HEK293 (cell line): ENCODE measurements around the gene PI16.

Experiments
- CTCF ChIA-PET: fragments of 350-600 bp; formaldehyde crosslinking; extraction: SDS; loops from one replicate; lab custom pipeline; 2021; ENCODE audit warnings: antibody characterized with exemption; lab: Yijun Ruan, JAX
- POLR2A ChIA-PET: fragments of 300-600 bp; formaldehyde crosslinking; extraction: SDS; loops from one replicate; lab custom pipeline; 2020; ENCODE audit warnings: antibody characterized with exemption, inconsistent platforms; lab: Yijun Ruan, JAX
- H3K27ac ChIP-seq: fragments of 200-500 bp; sonication (Bioruptor generic); 2 replicates; pipeline ENCODE4 v1.5.1; 2014; ENCODE audit warnings: low read depth, low read length, control low read depth, inconsistent platforms; ENCODE audit errors: extremely low read depth
- H3K36me3 ChIP-seq, 2 experiments: fragments of 200-500 bp in 1 of 2; sonication (Bioruptor generic) in 1 of 2; 1 replicate in 1 of 2; 2 replicates in 1 of 2; pipeline ENCODE4 v1.5.1; 2014 to 2017; ENCODE audit warnings: inconsistent platforms in 2 of 2, low read length in 2 of 2; ENCODE audit not compliant: control insufficient read depth in 2 of 2, insufficient read depth in 1 of 2
- H3K4me1 ChIP-seq: fragments of 200-500 bp; sonication (Bioruptor generic); 2 replicates; pipeline ENCODE4 v1.5.1; 2014; ENCODE audit warnings: mild to moderate bottlenecking, low read length, inconsistent platforms; ENCODE audit not compliant: control insufficient read depth, insufficient read depth
- H3K4me3 ChIP-seq: 2 replicates; pipeline ENCODE4 v1.5.1; 2011; ENCODE audit warnings: low read depth, mild to moderate bottlenecking, control low read depth, low read length, moderate library complexity
- H3K9me3 ChIP-seq: fragments of 200-500 bp; sonication (Bioruptor generic); 2 replicates; pipeline ENCODE4 v1.5.1; 2014; ENCODE audit warnings: low read depth, low read length, inconsistent platforms; ENCODE audit not compliant: control insufficient read depth, insufficient read depth
- BCL11B ChIP-seq: fragments of 450-650 bp; formaldehyde crosslinking; IDR thresholded peaks from 2 replicates; pipeline ENCODE4 v1.5.1; 2016; ENCODE audit warnings: low read depth, missing biosample characterization, missing genetic modification characterization
- EGR2 ChIP-seq: fragments of 450-650 bp; formaldehyde crosslinking; IDR thresholded peaks from 2 replicates; pipeline ENCODE4 v1.5.1; 2016; ENCODE audit warnings: low read depth, missing biosample characterization, missing genetic modification characterization
- GFI1B ChIP-seq: fragments of 450-650 bp; formaldehyde crosslinking; IDR thresholded peaks from 2 replicates; pipeline ENCODE4 v1.5.1; 2016; ENCODE audit warnings: missing biosample characterization, missing genetic modification characterization
- GLI2 ChIP-seq: fragments of 450-650 bp; formaldehyde crosslinking; IDR thresholded peaks from 2 replicates; pipeline ENCODE4; 2017; ENCODE audit warnings: missing biosample characterization, missing genetic modification characterization, low read depth, borderline replicate concordance
- KLF9 ChIP-seq: fragments of 450-650 bp; formaldehyde crosslinking; IDR thresholded peaks from 2 replicates; pipeline ENCODE4 v1.5.1; 2016; ENCODE audit warnings: missing biosample characterization, missing genetic modification characterization, low read depth
- RBAK ChIP-seq: fragments of 450-650 bp; formaldehyde crosslinking; IDR thresholded peaks from 2 replicates; pipeline ENCODE4 v1.5.1; 2016; ENCODE audit warnings: missing biosample characterization, missing genetic modification characterization
- SETDB1 ChIP-seq: IDR thresholded peaks from one replicate; pipeline ENCODE4 v1.6.1; 2017; ENCODE audit warnings: mild to moderate bottlenecking, low read length, moderate library complexity, mixed read lengths; ENCODE audit not compliant: insufficient read length
- TRIM28 ChIP-seq: IDR thresholded peaks from 2 replicates; pipeline ENCODE4 v1.6.1; 2011; ENCODE audit warnings: low read length, control low read depth, borderline replicate concordance
- ZBTB21 ChIP-seq: fragments of 450-650 bp; formaldehyde crosslinking; IDR thresholded peaks from 2 replicates; pipeline ENCODE4 v1.5.1; 2017; ENCODE audit warnings: missing biosample characterization, missing genetic modification characterization
- ZNF239 ChIP-seq: fragments of 450-650 bp; formaldehyde crosslinking; IDR thresholded peaks from 2 replicates; pipeline ENCODE4 v1.5.1; 2016; ENCODE audit warnings: missing biosample characterization, missing genetic modification characterization
- ZNF341 ChIP-seq: fragments of 450-650 bp; formaldehyde crosslinking; IDR thresholded peaks from 2 replicates; pipeline ENCODE4; 2016; ENCODE audit warnings: low read depth, missing biosample characterization, missing genetic modification characterization
- ZNF366 ChIP-seq: fragments of 450-650 bp; formaldehyde crosslinking; conservative IDR thresholded peaks from 2 replicates; pipeline ENCODE4 v1.5.1; 2016; ENCODE audit warnings: missing biosample characterization, missing genetic modification characterization
- ZNF394 ChIP-seq: fragments of 450-650 bp; formaldehyde crosslinking; IDR thresholded peaks from 2 replicates; pipeline ENCODE4 v1.5.1; 2016; ENCODE audit warnings: missing biosample characterization, missing genetic modification characterization, mild to moderate bottlenecking, moderate library complexity, borderline replicate concordance
- ZNF404 ChIP-seq: fragments of 450-650 bp; formaldehyde crosslinking; IDR thresholded peaks from 2 replicates; pipeline ENCODE4 v1.5.1; 2017; ENCODE audit warnings: missing biosample characterization, missing genetic modification characterization
- ZNF426 ChIP-seq: fragments of 450-650 bp; formaldehyde crosslinking; IDR thresholded peaks from 2 replicates; pipeline ENCODE4 v1.5.1; 2017; ENCODE audit warnings: missing biosample characterization, missing genetic modification characterization, mild to moderate bottlenecking, inconsistent platforms, moderate library complexity
- ZNF473 ChIP-seq: fragments of 450-650 bp; formaldehyde crosslinking; IDR thresholded peaks from 2 replicates; pipeline ENCODE4 v1.5.1; 2017; ENCODE audit warnings: missing biosample characterization, missing genetic modification characterization
- ZNF514 ChIP-seq: fragments of 450-650 bp; formaldehyde crosslinking; IDR thresholded peaks from 2 replicates; pipeline ENCODE4 v1.5.1; 2016; ENCODE audit warnings: missing biosample characterization, missing genetic modification characterization
- ZNF521 ChIP-seq: fragments of 450-650 bp; formaldehyde crosslinking; IDR thresholded peaks from 2 replicates; pipeline ENCODE4 v1.5.1; 2017; ENCODE audit warnings: missing biosample characterization, mild to moderate bottlenecking, missing genetic modification characterization
- ZNF529 ChIP-seq: fragments of 450-650 bp; formaldehyde crosslinking; IDR thresholded peaks from 2 replicates; pipeline ENCODE4 v1.5.1; 2017; ENCODE audit warnings: missing genetic modification characterization, missing biosample characterization; ENCODE audit not compliant: insufficient replicate concordance
- ZNF530 ChIP-seq: fragments of 450-650 bp; formaldehyde crosslinking; IDR thresholded peaks from 2 replicates; pipeline ENCODE4 v1.5.1; 2016; ENCODE audit warnings: low read depth, missing biosample characterization, missing genetic modification characterization
- ZNF629 ChIP-seq: fragments of 450-650 bp; formaldehyde crosslinking; IDR thresholded peaks from 2 replicates; pipeline ENCODE4 v1.5.1; 2017; ENCODE audit warnings: missing biosample characterization, missing genetic modification characterization
- ZNF658 ChIP-seq: fragments of 450-650 bp; formaldehyde crosslinking; IDR thresholded peaks from 2 replicates; pipeline ENCODE4; 2016; ENCODE audit warnings: missing biosample characterization, missing genetic modification characterization
- ZSCAN16 ChIP-seq: fragments of 450-650 bp; formaldehyde crosslinking; IDR thresholded peaks from 2 replicates; pipeline ENCODE4 v1.5.1; 2016; ENCODE audit warnings: missing biosample characterization, missing genetic modification characterization
- TF ChIP-seq, protein P1 (sequence below): fragments of 450-650 bp; formaldehyde crosslinking; IDR thresholded peaks from 2 replicates; pipeline ENCODE4 v1.5.1; 2016; ENCODE audit warnings: missing biosample characterization, missing genetic modification characterization
- TF ChIP-seq, protein P2 (sequence below): fragments of 450-650 bp; formaldehyde crosslinking; IDR thresholded peaks from 2 replicates; pipeline ENCODE4 v1.5.1; 2016; ENCODE audit warnings: missing biosample characterization, missing genetic modification characterization
- TF ChIP-seq, protein P3 (sequence below): fragments of 450-650 bp; IDR thresholded peaks from 2 replicates; pipeline ENCODE4 v1.5.1; 2018; ENCODE audit warnings: missing biosample characterization, missing genetic modification characterization
- TF ChIP-seq, protein P4 (sequence below): fragments of 450-650 bp; formaldehyde crosslinking; IDR thresholded peaks from 2 replicates; pipeline ENCODE4 v1.5.1; 2017; ENCODE audit warnings: missing biosample characterization, missing genetic modification characterization
- TF ChIP-seq, protein P5 (sequence below): fragments of 450-650 bp; formaldehyde crosslinking; IDR thresholded peaks from 2 replicates; pipeline ENCODE4 v1.5.1; 2016; ENCODE audit warnings: missing biosample characterization, missing genetic modification characterization
- TF ChIP-seq, protein P6 (sequence below): fragments of 450-650 bp; formaldehyde crosslinking; optimal IDR thresholded peaks from 2 replicates; pipeline ENCODE3; 2016; ENCODE audit warnings: missing biosample characterization, mild to moderate bottlenecking, missing genetic modification characterization

PI16 gene

DNA sequence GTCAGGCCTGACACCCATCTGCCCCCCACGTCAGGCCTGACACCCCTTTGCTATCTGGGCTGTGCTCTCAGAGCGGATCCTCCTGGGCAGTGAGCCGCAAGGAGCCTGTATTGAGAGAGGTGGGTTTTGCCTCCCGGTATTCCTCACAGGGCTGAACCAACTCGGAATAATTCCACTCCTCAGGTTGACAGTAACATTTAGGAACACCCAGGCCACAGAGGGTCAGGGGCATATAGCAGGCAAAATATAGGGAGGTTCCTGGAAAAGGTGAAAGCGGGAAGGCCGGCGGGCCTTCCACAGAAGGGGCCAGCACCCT, 44.1 kb downstream of the PI16 start:
- CTCF ChIA-PET: interaction anchor here (0.6 kb wide), 1 partner anchor 465 kb away, joined by 4 read pairs; no protein-coding TSS in a partner anchor

DNA sequence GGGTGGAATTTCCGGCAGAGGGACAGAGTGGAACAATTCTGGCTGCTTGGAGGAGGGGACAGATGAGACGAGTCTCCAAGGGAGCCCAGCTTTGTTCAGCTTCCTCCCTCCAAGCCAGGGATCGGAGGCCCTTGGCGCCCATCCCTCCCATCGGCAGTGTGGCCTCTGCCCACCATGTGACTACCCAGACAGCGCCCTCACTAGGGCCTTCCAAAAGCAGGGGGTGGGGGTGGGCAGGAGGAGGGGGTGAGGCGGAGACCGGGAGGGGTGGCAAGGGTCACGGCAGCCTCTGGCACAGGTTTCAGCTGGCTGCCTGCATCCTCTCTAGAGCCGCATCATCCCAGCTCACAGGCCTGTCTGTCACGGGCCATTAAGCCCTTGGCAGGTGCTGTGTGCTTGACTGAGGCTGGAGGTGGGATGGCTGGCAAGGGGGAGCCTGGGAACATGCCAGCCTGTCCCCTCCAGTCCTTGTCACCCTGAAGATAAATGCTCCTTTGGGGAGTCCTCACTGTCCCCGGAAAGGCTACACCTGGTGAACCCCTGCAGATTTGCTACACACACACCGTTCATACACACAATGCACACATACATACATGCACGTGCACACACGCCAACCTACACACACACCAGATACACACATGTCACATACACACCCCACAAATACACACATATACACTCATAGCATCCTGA, 44.7 kb downstream of the PI16 start:
- Histone ChIP-seq H3K4me1 (no peaks in the 10 kb centered on the region; the same call in 1 of the 2 replicates), H3K27ac (no peak overlapping the region), H3K4me3 (no peak overlapping the region), H3K9me3 (no peaks in the 10 kb centered on the region), H3K36me3 (no peaks in the 10 kb centered on the region)
- CTCF ChIA-PET: interaction anchor here (0.6 to 1.0 kb wide), 3 partner anchors 19 to 465 kb away, joined by 3 to 5 read pairs (median 4); no protein-coding TSS in a partner anchor
- POLR2A ChIA-PET: no interaction called here
- no peak for TF ChIP-seq RBAK
- TF ChIP-seq ZNF473 (tag by site-specific recombination): no peak
- TF ChIP-seq, protein P1, sequence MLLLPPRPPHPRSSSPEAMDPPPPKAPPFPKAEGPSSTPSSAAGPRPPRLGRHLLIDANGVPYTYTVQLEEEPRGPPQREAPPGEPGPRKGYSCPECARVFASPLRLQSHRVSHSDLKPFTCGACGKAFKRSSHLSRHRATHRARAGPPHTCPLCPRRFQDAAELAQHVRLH (tag by site-specific recombination): no peak
- TF ChIP-seq TRIM28: no peak
- no peak for TF ChIP-seq EGR2 (tag by site-specific recombination)
- no peak for TF ChIP-seq SETDB1
- no peak for TF ChIP-seq ZSCAN16
- no peak for TF ChIP-seq ZNF530 (tag by site-specific recombination)
- no peak for TF ChIP-seq ZNF341 (tag by site-specific recombination)
- no peak for TF ChIP-seq GFI1B
- TF ChIP-seq, protein P2, sequence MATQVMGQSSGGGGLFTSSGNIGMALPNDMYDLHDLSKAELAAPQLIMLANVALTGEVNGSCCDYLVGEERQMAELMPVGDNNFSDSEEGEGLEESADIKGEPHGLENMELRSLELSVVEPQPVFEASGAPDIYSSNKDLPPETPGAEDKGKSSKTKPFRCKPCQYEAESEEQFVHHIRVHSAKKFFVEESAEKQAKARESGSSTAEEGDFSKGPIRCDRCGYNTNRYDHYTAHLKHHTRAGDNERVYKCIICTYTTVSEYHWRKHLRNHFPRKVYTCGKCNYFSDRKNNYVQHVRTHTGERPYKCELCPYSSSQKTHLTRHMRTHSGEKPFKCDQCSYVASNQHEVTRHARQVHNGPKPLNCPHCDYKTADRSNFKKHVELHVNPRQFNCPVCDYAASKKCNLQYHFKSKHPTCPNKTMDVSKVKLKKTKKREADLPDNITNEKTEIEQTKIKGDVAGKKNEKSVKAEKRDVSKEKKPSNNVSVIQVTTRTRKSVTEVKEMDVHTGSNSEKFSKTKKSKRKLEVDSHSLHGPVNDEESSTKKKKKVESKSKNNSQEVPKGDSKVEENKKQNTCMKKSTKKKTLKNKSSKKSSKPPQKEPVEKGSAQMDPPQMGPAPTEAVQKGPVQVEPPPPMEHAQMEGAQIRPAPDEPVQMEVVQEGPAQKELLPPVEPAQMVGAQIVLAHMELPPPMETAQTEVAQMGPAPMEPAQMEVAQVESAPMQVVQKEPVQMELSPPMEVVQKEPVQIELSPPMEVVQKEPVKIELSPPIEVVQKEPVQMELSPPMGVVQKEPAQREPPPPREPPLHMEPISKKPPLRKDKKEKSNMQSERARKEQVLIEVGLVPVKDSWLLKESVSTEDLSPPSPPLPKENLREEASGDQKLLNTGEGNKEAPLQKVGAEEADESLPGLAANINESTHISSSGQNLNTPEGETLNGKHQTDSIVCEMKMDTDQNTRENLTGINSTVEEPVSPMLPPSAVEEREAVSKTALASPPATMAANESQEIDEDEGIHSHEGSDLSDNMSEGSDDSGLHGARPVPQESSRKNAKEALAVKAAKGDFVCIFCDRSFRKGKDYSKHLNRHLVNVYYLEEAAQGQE (tag by site-specific recombination): no peak

More for the DNA sequence above, 44.1 kb downstream of the PI16 start:
- TF ChIP-seq ZNF426 (tag by site-specific recombination) (no peak), ZNF529 (tag by site-specific recombination) (no peak), ZNF521 (tag by site-specific recombination) (no peak), ZNF394 (no peak), ZNF514 (tag by site-specific recombination) (no peak), ZBTB21 (tag by site-specific recombination) (no peak), ZNF239 (tag by site-specific recombination) (no peak), ZNF658 (tag by site-specific recombination) (no peak), ZNF366 (tag by site-specific recombination) (no peak), GLI2 (tag by site-specific recombination) (no peak), KLF9 (tag by site-specific recombination) (no peak), ZNF404 (no peak), ZNF530 (tag by site-specific recombination) (no peak), BCL11B (no peak), ZNF629 (no peak)
- TF ChIP-seq, protein P3, sequence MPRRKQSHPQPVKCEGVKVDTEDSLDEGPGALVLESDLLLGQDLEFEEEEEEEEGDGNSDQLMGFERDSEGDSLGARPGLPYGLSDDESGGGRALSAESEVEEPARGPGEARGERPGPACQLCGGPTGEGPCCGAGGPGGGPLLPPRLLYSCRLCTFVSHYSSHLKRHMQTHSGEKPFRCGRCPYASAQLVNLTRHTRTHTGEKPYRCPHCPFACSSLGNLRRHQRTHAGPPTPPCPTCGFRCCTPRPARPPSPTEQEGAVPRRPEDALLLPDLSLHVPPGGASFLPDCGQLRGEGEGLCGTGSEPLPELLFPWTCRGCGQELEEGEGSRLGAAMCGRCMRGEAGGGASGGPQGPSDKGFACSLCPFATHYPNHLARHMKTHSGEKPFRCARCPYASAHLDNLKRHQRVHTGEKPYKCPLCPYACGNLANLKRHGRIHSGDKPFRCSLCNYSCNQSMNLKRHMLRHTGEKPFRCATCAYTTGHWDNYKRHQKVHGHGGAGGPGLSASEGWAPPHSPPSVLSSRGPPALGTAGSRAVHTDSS (tag by site-specific recombination): no peak
- TF ChIP-seq, protein P4, sequence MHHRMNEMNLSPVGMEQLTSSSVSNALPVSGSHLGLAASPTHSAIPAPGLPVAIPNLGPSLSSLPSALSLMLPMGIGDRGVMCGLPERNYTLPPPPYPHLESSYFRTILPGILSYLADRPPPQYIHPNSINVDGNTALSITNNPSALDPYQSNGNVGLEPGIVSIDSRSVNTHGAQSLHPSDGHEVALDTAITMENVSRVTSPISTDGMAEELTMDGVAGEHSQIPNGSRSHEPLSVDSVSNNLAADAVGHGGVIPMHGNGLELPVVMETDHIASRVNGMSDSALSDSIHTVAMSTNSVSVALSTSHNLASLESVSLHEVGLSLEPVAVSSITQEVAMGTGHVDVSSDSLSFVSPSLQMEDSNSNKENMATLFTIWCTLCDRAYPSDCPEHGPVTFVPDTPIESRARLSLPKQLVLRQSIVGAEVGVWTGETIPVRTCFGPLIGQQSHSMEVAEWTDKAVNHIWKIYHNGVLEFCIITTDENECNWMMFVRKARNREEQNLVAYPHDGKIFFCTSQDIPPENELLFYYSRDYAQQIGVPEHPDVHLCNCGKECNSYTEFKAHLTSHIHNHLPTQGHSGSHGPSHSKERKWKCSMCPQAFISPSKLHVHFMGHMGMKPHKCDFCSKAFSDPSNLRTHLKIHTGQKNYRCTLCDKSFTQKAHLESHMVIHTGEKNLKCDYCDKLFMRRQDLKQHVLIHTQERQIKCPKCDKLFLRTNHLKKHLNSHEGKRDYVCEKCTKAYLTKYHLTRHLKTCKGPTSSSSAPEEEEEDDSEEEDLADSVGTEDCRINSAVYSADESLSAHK: no peak
- TF ChIP-seq, protein P5, sequence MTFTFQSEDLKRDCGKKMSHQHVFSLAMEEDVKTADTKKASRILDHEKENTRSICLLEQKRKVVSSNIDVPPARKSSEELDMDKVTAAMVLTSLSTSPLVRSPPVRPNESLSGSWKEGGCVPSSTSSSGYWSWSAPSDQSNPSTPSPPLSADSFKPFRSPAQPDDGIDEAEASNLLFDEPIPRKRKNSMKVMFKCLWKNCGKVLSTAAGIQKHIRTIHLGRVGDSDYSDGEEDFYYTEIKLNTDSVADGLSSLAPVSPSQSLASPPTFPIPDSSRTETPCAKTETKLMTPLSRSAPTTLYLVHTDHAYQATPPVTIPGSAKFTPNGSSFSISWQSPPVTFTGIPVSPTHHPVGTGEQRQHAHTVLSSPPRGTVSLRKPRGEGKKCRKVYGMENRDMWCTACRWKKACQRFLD: no peak
- TF ChIP-seq, protein P6, sequence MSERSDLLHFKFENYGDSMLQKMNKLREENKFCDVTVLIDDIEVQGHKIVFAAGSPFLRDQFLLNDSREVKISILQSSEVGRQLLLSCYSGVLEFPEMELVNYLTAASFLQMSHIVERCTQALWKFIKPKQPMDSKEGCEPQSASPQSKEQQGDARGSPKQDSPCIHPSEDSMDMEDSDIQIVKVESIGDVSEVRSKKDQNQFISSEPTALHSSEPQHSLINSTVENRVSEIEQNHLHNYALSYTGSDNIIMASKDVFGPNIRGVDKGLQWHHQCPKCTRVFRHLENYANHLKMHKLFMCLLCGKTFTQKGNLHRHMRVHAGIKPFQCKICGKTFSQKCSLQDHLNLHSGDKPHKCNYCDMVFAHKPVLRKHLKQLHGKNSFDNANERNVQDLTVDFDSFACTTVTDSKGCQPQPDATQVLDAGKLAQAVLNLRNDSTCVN (tag by site-specific recombination): no peak
- TF ChIP-seq, all 188 proteins: peak for 0
- no peak overlapping the region for H3K4me3 ChIP-seq
- no peak overlapping the region for H3K27ac ChIP-seq
- POLR2A ChIA-PET: interaction anchor here (0.6 kb wide), 1 partner anchor 466 kb away, joined by 3 read pairs; no protein-coding TSS in a partner anchor
- no peaks in the 10 kb centered on the region for H3K9me3 ChIP-seq
- no peaks in the 10 kb centered on the region; the same call in 1 of the 2 replicates for H3K4me1 ChIP-seq
- H3K36me3 ChIP-seq: no peaks in the 10 kb centered on the region
